Measurements from ENCODE around the gene GBP6.
"Not testable (repeated sequence)": the region's sequence is repeated elsewhere in the genome, so short reads cannot be mapped to it uniquely, and the experiment has no call there.

The GBP6 gene, protein sequence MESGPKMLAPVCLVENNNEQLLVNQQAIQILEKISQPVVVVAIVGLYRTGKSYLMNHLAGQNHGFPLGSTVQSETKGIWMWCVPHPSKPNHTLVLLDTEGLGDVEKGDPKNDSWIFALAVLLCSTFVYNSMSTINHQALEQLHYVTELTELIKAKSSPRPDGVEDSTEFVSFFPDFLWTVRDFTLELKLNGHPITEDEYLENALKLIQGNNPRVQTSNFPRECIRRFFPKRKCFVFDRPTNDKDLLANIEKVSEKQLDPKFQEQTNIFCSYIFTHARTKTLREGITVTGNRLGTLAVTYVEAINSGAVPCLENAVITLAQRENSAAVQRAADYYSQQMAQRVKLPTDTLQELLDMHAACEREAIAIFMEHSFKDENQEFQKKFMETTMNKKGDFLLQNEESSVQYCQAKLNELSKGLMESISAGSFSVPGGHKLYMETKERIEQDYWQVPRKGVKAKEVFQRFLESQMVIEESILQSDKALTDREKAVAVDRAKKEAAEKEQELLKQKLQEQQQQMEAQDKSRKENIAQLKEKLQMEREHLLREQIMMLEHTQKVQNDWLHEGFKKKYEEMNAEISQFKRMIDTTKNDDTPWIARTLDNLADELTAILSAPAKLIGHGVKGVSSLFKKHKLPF

DNA sequence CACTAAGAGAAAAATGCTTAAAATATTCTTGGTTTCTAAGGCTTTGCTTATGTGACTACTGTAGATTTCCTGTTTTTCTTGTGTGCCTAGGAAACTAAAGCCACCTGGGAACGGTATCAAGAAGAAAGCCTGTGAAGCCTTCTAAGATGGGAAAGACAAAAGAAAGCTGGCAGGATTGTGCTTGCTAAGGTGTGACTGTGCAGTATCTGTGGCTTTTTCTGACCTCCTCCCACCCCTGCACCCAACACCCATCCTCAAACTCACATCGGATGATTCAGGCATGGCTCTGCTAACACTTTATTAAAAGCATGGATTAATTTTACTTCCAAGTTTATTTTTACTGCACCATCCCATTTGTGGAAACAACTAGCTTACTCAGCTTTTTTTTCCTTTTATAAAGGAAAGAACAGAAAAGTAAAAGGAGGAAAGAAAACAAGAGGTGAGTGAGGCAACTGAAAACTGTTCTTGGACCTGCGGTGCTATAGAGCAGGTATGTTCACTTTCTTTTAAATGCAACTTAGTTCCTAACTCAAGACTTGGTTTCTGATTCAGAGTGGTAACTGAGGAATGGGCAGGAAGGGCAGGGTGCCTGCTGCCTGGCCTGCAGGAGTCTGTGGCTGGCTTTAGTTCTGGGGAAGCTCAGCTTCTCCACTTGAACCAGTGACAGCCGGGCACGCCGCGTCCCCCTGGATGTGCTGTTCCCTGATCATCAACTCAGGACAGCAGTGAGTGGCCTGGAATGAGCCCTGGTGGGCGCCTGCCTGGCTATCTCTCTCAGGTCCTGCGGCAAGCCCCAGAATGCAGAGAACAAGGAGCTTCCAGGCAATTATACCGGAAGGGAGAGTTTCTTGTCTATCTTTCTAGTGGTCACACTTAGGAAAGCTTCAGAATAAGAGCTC lies at the start of gene GBP6:
Gene GBP6, plus strand, starts transcription at position 422 of the 899 bp plus-strand sequence. CDS start 4,493 bp downstream, outside the sequence.
- no peak for DNase-seq

- DNase-seq, result no peak
Observed at GRCh38 chr1:89322402-89322801, 41.5 kb upstream of the GBP6 start.

- DNase-seq, result no peak
Observed at GRCh38 chr1:89331890-89332289, 32.0 kb upstream of the GBP6 start.

DNA sequence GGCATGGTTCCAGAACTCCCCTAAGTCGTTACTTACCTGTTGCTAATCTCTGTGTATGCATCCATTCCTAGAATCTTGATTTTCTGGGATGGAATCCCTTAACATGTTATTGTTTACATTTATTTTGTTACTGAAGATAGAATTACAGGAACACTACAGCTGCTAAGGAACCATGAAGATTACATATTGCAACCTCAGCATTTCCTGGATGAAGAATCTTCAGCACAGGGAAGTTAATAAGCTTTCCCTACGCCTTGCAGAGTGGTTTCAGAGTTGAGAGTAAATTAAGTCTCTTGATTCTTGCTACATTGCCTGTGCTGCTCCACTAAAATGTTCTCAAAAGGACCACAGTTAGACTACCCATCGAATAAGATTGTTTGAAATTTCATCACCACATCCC lies 31.4 kb upstream of the GBP6 start:
- no peak for DNase-seq

DNA sequence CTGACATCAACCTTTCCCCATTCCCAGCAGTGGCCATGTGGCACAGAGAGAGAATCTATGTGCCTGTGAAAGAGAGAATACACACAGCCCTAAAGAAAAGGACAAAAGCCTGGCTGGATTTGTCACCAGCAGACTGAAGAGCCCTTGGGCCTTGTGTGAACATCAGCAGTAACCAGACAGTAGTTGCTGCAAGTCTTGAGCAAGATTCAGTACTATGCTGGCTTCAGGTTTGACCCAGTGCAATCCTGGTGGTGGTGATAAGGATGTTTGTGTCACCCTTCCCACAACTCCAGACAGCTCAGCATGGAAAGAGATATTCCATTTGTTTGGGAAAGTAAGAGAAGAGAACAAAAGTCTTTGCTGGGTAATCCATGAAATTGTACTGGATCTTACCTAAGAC lies 28.4 kb upstream of the GBP6 start:
- DNase-seq, result no peak

GRCh38 chr1:89337903-89338302 lies 26.0 kb upstream of the GBP6 start:
- DNase-seq, result no peak

DNA sequence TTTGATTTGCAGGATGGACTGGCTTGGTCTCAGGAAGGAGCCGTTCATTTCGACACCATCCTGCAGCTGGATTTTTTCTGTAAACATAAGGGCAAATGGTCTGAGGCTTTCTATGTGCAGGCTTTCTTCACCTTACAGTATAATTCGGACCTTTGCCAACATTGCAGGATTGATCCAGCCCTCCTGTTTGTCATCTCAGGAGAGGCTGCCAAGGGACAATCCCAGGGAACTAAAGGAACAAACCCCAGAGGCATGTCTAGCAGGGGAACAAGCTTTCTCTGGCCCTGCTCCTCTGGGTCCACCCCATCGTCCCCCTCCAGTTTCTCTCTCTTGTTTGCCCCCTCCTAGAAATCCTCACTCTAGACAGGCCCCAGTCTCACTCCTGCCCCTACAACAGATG lies 24.8 kb upstream of the GBP6 start:
- no peak for DNase-seq

GRCh38 chr1:89345479-89345878 lies 18.4 kb upstream of the GBP6 start:
- DNase-seq, result not testable (repeated sequence)

DNA sequence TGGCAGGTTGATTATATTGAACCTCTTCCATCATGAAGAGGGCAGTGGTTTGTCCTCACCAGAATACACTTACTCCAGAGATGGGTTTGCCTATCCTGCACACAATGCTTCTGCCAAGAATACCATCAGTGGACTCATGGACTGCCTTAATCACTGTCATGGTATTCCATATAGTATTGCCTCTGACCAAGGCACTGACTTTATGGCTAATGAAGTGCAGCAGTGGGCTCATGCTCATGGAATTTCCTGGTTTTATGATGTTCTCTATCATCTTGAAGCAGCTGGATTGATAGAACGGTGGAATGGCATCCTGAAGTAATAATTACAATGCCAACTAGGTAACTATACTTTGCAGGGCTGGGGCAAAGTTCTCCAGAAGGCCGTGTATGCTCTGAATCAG lies 16.6 kb upstream of the GBP6 start:
- DNase-seq, result no peak

GRCh38 chr1:89350298-89350697 lies 13.6 kb upstream of the GBP6 start:
- no peak for DNase-seq

DNA sequence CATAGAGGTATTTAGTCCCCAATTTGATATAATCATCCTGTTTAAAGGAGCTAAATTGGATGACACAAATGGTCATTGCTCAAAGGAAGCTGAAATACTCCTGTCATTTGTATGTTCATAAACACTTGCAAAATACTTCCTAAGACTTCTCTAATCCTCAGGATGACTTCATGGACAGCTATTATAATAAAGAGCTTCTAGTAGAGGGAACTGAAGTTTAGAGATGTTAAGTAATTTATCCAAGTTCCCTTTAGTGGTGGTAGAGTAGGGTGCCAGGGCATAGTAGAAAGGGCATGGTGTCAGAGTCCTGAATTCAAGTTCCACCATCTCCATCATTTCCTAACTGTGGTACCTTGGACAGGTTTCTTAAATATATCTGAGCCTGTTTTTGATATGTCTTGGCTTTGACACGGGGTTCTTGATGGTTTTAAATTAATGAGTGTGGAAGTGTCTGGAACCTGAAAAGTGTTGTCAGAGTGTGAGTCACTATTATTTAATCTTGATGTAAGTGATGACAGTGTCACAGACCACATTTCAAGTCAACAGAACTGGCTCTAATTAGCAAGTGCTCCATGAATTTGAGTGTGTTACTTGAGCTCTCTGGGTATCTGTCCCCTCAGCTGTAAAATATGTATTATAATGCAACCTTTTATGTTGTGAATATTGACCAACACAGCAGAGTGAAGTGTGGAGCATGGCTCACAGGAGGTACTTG lies 12.1 kb upstream of the GBP6 start:
- no peak for DNase-seq

GRCh38 chr1:89352421-89352820 lies 11.4 kb upstream of the GBP6 start:
- no peak for DNase-seq

DNA sequence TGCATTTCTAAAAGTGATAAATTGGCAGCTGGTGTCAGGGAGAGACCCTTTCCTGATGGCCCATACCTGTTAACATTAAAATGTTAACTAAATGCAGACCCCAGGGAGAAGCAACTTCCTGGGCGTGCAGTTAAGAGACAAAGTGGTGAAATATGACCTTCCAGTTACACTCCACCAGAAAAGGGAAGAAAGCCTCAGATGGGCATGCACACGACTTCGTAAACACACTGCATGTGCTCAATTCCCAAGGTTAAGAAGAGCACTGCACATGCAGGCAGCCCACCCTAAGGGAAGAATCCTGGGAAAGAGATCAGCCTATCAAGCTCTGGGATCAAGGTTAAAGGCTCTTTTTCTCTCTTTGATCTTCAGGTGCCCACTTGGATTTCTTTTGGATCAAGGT lies 9.7 kb upstream of the GBP6 start:
- no peak for DNase-seq

- DNase-seq, result no peak
Observed at GRCh38 chr1:89355056-89355455, 8.8 kb upstream of the GBP6 start.

DNA sequence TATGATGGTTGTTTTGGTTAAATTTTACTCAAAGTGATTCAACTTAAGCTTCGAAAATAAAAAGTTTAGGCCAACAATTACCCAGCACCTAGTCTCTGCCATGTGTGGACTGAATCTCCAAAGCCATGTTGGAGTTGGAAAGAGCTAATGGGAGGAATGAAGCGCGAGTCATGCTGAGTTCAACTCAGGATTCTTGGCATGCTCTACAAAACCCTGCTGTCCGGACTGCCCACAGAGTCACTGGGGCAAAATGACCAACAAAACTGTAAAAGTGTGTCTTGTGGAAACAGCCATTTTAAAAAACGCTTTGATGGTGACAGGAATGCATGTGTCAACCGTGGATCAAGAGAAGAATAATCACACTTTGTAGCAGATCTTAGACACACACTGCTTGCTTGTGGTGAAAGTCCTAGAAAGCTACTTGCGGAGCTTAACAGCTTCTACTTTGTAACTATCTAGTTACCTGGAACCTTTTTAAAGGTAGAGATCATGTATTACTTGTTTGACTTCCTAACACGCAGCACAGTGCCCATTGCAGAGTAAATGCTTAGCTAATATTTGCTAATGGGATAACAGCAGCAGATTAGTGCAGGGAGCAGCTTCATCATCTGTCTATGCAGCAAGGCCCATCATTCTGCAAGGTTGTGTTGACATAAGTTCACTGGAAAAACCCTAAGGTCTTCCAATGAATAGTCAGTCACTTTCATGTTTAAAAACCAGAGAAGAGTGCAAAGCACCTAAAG lies 7.0 kb upstream of the GBP6 start:
- no peak for DNase-seq

GRCh38 chr1:89358287-89358893 lies 5.5 kb upstream of the GBP6 start:
- peak; percentile 13 for DNase-seq

- no peak for DNase-seq
Observed at GRCh38 chr1:89360716-89361115, 3.1 kb upstream of the GBP6 start.

GRCh38 chr1:89361681-89362080 lies 2.2 kb upstream of the GBP6 start:
- DNase-seq, result no peak

GRCh38 chr1:89363196-89363595 lies 663 bp upstream of the GBP6 start:
- DNase-seq, result no peak

GRCh38 chr1:89364954-89365550 lies 1.2 kb downstream of the GBP6 start:
- DNase-seq, result no peak

DNA sequence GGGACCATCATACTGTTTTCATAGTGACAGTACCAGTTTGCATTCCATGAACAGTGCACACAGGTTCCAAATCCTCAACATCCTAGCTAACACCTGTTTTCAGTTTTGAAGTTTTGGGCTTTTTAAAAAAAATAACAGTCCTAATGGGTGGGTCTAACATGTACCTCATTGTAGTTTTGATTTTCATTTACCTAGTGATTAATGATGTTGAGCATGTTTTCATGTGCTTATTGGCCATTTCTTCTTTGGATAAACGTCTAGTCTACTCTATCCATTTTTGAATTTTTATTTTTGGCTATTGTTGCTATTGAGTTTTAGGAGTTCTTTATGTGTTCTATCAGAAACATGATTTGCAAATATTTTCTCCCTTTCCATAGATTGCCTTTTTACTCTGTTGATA lies 3.4 kb downstream of the GBP6 start:
- DNase-seq, result no peak
